Sigmoid colon (tissue), 7 donors: ENCODE data around the gene PRKAR2B. TPM values are rescaled to one million over a fixed set of nuclear protein-coding genes. Genes with fewer than 3 reads are reported as not detected.

Experiments
- DNase-seq: peaks from one replicate; pipeline ENCODE4 v3.0.0-alpha.2; 2019
- H3K27ac ChIP-seq, 4 donors: fragments of 200-600 bp; sonication (generic); one replicate each; pipeline ENCODE4 v1.5.1; 2016 to 2019; ENCODE audit warnings: mild to moderate bottlenecking in 1 of 4
- H3K27me3 ChIP-seq, 3 donors: fragments of 200-600 bp; sonication (generic); one replicate each; pipeline ENCODE4 v1.5.1; 2019; ENCODE audit warnings: mild to moderate bottlenecking in 1 of 3
- H3K36me3 ChIP-seq, 4 donors: fragments of 200-600 bp; sonication (generic); one replicate each; pipeline ENCODE4 v1.5.1; 2016 to 2019
- H3K4me1 ChIP-seq, 4 donors: fragments of 200-600 bp; sonication (generic); one replicate each; pipeline ENCODE4 v1.5.1; 2017 to 2019
- H3K4me3 ChIP-seq, 4 donors: fragments of 200-600 bp; sonication (generic); one replicate each; pipeline ENCODE4 v1.5.1; 2017 to 2019; ENCODE audit warnings: mild to moderate bottlenecking in 2 of 4, moderate library complexity in 1 of 4
- H3K9me3 ChIP-seq, 4 donors: fragments of 200-600 bp in 3 of 4; sonication (generic) in 3 of 4; one replicate each; pipeline versions ENCODE4 v1.5.1 to v1.6.1; 2013 to 2019
- EP300 ChIP-seq, 4 donors: sonication (generic); formaldehyde crosslinking; IDR thresholded peaks; one replicate each; pipeline ENCODE4 v1.6.1; 2017; ENCODE audit warnings: antibody characterized with exemption in 4 of 4
- POLR2A ChIP-seq, 2 donors: fragments of 450-650 bp; IDR thresholded peaks; one replicate each; pipeline ENCODE4 v1.6.1; 2016; ENCODE audit warnings: antibody characterized with exemption in 2 of 2, mild to moderate bottlenecking in 2 of 2, moderate library complexity in 2 of 2
- POLR2AphosphoS5 ChIP-seq, 4 donors: sonication (generic); formaldehyde crosslinking; IDR thresholded peaks; one replicate each; pipeline ENCODE4 v1.6.1; 2017; ENCODE audit warnings: antibody characterized with exemption in 4 of 4
- WGBS, 2 donors: extraction: QIAGEN DNeasy Blood & Tissue Kit; methylation state at CpG; one replicate each; pipeline ENCODE4 v1.1.7; 2013; 5-methylcytosine and 5-hydroxymethylcytosine counted together
- intact Hi-C: fragments of 100-400 bp; cut with DNase I; formaldehyde crosslinking; loops from one replicate; pipeline ENCODE4 v1.15.1; 2023
- polyA plus RNA-seq, 3 donors: library from polyadenylated mRNA; stranded (reverse); fragments of 200-250 nt; gene quantifications; one replicate each; pipeline ENCODE4 v1.2.3, GENCODE V29; 2013
- total RNA-seq, 4 donors: library from RNA; depleted of rRNA; stranded (reverse); fragments of >200 nt; gene quantifications; one replicate each; pipeline ENCODE4 v1.1.0, GENCODE V29; 2016
- TF ChIP-seq, protein P1 (sequence below), 4 experiments: fragments of 450-650 bp in 3 of 4; fragments of 200-600 bp in 1 of 4; IDR thresholded peaks; one replicate each; pipeline ENCODE4 v1.5.1; 2016 to 2019; ENCODE audit warnings: antibody characterized with exemption in 4 of 4, mild to moderate bottlenecking in 3 of 4, moderate library complexity in 2 of 4
- donor health status: healthy with polysubstance abuse.
- donor health status: Bipolar disorder and iron deficiency.
- donor health status: healthy.

PRKAR2B gene
- total and polyA plus RNA-seq, 7 donors = 8.1 to 40.0 (median 20.2) TPM

DNA sequence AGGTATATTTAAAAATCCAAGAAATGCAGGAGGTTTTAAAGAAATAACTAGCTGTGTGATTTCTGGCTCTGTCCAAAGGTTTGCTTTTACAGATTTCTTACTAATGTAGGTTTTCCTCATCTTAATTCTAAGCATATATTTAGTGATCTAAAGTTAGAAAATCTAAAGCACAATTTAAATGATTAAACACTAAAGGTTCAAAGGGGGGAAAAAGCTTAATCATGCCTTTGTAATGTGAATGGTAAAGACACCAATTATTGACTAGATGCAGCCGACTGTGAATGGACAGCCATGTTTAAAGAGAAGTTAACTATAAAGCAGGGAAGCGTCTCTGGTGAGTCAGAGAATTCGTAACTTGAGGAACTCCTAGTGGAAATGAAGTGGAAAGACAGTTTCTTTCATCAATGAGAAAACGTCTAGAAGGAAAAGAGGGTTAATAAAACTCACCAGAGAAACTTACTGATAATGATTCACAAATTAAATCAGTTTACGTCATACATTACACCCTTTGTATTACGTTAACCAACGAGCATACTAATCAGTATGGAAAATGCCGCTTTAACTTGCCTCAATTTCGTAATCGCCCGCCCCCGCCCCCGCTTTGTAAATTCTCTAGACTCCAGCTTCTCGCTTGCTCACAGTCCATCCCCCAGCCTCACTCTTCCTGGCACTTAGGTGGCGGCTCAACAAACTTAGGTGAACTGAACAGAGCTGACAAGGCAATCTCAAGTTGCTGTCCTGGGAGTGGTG lies 123.2 kb downstream of the PRKAR2B start:
- Histone ChIP-seq H3K36me3 (no peaks in the 10 kb centered on the region), H3K27me3 (no peaks in the 10 kb centered on the region), H3K27ac (peak overlapping the region; percentile 92 to 100 (median 96)), H3K4me1 (peaks cover 0 to 32% (median 21%) of the 10 kb centered on the region in 4 donors), H3K9me3 (no peaks in the 10 kb centered on the region), H3K4me3 (peak overlapping the region; percentile 39 to 97 (median 57))
- WGBS, 2 donors = 0% methylated on average over 15 of the region's 15 CpGs
- intact Hi-C loops = loop anchor here (5.0 to 10.0 kb wide), 6 partner anchors 397 to 993 kb away; partner anchors contain the start of genes CBLL1, COG5, DLD and DUS4L
- no peak for DNase-seq
- no peak for TF ChIP-seq POLR2A (IDR thresholded peaks at IDR 0.05)
- TF ChIP-seq, protein P1, sequence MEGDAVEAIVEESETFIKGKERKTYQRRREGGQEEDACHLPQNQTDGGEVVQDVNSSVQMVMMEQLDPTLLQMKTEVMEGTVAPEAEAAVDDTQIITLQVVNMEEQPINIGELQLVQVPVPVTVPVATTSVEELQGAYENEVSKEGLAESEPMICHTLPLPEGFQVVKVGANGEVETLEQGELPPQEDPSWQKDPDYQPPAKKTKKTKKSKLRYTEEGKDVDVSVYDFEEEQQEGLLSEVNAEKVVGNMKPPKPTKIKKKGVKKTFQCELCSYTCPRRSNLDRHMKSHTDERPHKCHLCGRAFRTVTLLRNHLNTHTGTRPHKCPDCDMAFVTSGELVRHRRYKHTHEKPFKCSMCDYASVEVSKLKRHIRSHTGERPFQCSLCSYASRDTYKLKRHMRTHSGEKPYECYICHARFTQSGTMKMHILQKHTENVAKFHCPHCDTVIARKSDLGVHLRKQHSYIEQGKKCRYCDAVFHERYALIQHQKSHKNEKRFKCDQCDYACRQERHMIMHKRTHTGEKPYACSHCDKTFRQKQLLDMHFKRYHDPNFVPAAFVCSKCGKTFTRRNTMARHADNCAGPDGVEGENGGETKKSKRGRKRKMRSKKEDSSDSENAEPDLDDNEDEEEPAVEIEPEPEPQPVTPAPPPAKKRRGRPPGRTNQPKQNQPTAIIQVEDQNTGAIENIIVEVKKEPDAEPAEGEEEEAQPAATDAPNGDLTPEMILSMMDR (IDR thresholded peaks at IDR 0.05) = peak in 3 of 4 experiments; percentile 47 to 63 (median 55)
- no peak for TF ChIP-seq EP300 (IDR thresholded peaks at IDR 0.05)
- peak in 1 of 4 donors; percentile 30 for TF ChIP-seq POLR2AphosphoS5 (IDR thresholded peaks at IDR 0.05)

DNA sequence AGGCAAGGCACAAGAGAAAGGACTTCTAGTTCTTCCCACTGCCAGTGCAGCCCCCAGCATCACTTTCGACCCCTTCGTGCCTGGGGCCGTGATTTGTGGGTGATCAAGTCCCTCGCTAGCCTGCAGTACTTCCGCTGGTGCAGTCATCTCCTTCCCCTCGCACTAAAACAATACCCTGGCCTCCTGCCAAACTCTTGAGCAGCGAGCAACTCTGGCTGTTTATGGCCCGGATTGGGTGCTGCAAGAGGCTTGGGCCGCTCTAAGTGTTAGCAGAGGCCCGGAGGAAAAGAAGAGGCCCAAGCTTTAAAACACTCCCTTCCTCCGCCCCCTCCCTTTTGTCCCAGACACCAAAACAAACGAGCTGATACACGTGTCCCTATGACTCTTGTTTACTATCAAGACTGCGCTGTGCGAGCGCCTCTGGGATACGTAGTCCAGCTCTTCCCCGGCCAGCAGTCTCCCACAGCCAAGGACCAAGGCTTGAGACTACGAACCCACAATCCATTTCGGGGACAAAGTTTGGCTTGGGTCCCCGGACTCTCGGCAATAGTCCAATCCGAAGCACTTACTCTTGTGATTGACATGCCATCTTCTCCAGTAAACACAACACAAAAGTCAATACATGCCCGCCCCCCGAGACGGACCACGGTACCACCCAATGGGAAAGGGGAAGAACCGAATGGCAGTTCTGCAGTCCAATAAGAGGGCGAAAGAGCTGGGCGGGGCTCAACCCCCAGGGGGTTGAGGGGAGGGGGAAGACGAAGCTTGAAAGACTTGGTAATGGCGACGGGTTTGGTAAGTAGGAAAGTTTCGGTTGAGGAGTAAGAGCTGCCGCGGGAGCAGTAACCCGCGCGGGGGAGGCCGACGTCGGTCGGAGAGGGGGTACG lies 124.0 kb downstream of the PRKAR2B start, which contains the start of gene HBP1:
TSS of gene HBP1 (plus strand) at position 771 of the 887 bp plus-strand sequence. CDS start 10,891 bp downstream, outside the sequence.
- WGBS, 2 donors = 0% methylated on average over 44 of the region's 44 CpGs

DNA sequence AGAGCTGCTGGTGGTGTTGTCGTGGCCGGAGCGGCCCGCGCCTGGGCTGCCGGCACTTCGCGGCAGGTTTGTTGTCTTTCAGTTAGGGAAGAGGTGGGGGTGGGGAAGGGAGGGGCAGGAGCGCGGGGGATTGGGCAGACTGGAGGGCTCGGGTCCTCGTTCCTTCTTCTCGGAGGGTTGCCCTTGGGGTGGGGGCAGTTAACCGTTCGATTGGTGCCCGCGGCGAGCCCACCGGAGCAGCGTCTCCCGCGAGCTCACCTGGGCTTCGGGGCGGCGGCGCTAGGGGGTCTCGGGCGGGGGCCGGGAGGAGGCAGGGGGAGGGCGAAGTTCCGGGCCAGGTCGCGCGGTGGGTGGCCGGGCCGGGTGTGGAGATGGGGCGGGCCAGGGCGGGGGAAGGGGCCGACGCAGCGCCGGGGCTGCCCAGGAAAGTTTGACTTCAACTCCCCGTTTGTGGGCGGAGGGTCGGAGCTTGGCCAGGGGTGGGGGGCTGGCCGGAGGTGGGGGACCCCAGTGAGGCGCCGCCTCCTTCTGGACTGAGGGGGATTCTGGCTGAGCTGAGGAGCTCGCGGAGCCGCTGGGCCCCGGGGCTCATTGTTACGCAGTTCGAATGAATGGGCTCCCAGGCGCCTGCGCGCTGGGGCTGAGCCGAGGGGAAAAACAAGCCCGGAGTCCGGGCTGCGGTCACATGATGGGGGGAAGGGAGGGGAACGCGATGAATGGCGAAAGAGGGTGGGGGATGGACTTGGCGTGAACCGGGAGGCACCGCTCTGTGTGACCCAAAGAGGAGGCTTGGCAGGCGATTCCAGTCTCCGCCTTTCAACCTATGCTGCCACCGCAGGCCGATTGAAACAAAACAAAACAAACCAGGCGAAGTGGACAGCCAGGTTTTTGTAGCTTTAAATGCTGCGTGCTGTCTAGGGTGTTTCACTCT lies 124.9 kb downstream of the PRKAR2B start:
- Histone ChIP-seq H3K4me1 (peaks cover 0 to 49% (median 37%) of the 10 kb centered on the region in 4 donors), H3K9me3 (no peaks in the 10 kb centered on the region), H3K27ac (peak overlapping the region; percentile 94 to 100 (median 96)), H3K36me3 (no peaks in the 10 kb centered on the region), H3K4me3 (peak overlapping the region; percentile 89 to 99 (median 95)), H3K27me3 (no peaks in the 10 kb centered on the region)
- TF ChIP-seq, protein P1 (IDR thresholded peaks at IDR 0.05) = no peak
- TF ChIP-seq POLR2A (IDR thresholded peaks at IDR 0.05) = no peak
- peak; percentile 60 to 88 (median 66) for TF ChIP-seq POLR2AphosphoS5 (IDR thresholded peaks at IDR 0.05)
- peak in 2 of 4 donors; percentile 18 to 84 for TF ChIP-seq EP300 (IDR thresholded peaks at IDR 0.05)
- peak; percentile 99 for DNase-seq
- WGBS, 2 donors = 1% methylated on average over 73 of the region's 73 CpGs
- intact Hi-C loops = loop anchor here (5.0 to 10.0 kb wide), 6 partner anchors 395 to 995 kb away; partner anchors contain the start of genes CBLL1, COG5, DLD and DUS4L

More for the DNA sequence above, 124.0 kb downstream of the PRKAR2B start, which contains the start of gene HBP1:
- TF ChIP-seq POLR2A (IDR thresholded peaks at IDR 0.05) (peak; percentile 49 to 64), POLR2AphosphoS5 (IDR thresholded peaks at IDR 0.05) (peak; percentile 64 to 84 (median 76)), EP300 (IDR thresholded peaks at IDR 0.05) (no peak)
- TF ChIP-seq, protein P1 (IDR thresholded peaks at IDR 0.05) = no peak
- peak within 1 kb of the TSS; percentile 94 to 100 (median 96) for H3K27ac ChIP-seq
- no peaks in the 10 kb centered on the region for H3K27me3 ChIP-seq
- H3K9me3 ChIP-seq = no peaks in the 10 kb centered on the region
- peak; percentile 100 for DNase-seq
- H3K36me3 ChIP-seq = no peaks in the 10 kb centered on the region
- H3K4me1 ChIP-seq = peaks cover 0 to 40% (median 28%) of the 10 kb centered on the region in 4 donors
- peak within 1 kb of the TSS; percentile 89 to 99 (median 95) for H3K4me3 ChIP-seq
- intact Hi-C loops = loop anchor here (5.0 to 10.0 kb wide), 6 partner anchors 396 to 994 kb away; partner anchors contain the start of genes CBLL1, COG5, DLD and DUS4L
